Endothelial cell of umbilical vein (primary cell): ENCODE data around the gene FOXB1. TPM values are rescaled to one million over a fixed set of nuclear protein-coding genes. Genes with fewer than 3 reads are reported as not detected.

Source experiments
- BruUV-seq: library from RNA; stranded (reverse); fragments of 400-500 nt; replicated peaks from 2 replicates; lab custom pipeline; 2021; lab: Mats Ljungman, UMichigan
- CTCF ChIA-PET: fragments of 300-600, 350-600 bp; sonication (Branson Sonifier 250); formaldehyde crosslinking; loops from one replicate; lab custom pipeline; 2021; ENCODE audit warnings: antibody characterized with exemption, inconsistent platforms; lab: Charles Lee
- POLR2A ChIA-PET: fragments of 300-600, 350-600 bp; sonication (Branson Sonifier 250); formaldehyde crosslinking; loops from one replicate; lab custom pipeline; 2021; ENCODE audit warnings: antibody characterized with exemption, inconsistent platforms; lab: Charles Lee
- DNase-seq: peaks from one replicate; pipeline ENCODE4 v3.0.0-alpha.2; 2011; ENCODE audit warnings: low read depth, low spot score
- FAIRE-seq: peaks from 2 replicates; lab custom pipeline; 2011; peaks lifted over from hg19 to GRCh38; lab: Jason Lieb, UNC
- H2AFZ ChIP-seq: 2 replicates; pipeline ENCODE4 v1.6.0; 2012; ENCODE audit warnings: low read depth, low read length, control low read depth, inconsistent platforms
- H3K27ac ChIP-seq: 2 replicates; pipeline ENCODE4 v1.5.1; 2011; ENCODE audit warnings: low read depth, mild to moderate bottlenecking, control low read depth, low read length, moderate library complexity; ENCODE audit not compliant: insufficient read depth
- H3K27me3 ChIP-seq, 2 experiments: 2 replicates each; pipeline versions ENCODE4 v1.6.0 to v1.6.1; 2011; ENCODE audit warnings: low read length in 2 of 2, mixed read lengths in 1 of 2; ENCODE audit not compliant: control insufficient read depth in 2 of 2, insufficient read depth in 2 of 2
- H3K36me3 ChIP-seq, 2 experiments: 2 replicates in 1 of 2; 3 replicates in 1 of 2; pipeline ENCODE4 v1.5.1; 2011; ENCODE audit warnings: low read length in 2 of 2, mild to moderate bottlenecking in 1 of 2, moderate library complexity in 1 of 2; ENCODE audit not compliant: control insufficient read depth in 2 of 2, insufficient read depth in 2 of 2; ENCODE audit errors: extremely low read depth in 1 of 2
- H3K4me1 ChIP-seq: 3 replicates; pipeline ENCODE4 v1.5.1; 2011; ENCODE audit warnings: mild to moderate bottlenecking, low read length; ENCODE audit not compliant: control insufficient read depth, insufficient read depth; ENCODE audit errors: extremely low read depth
- H3K4me2 ChIP-seq: 2 replicates; pipeline ENCODE4 v1.6.1; 2011; ENCODE audit warnings: low read length, control low read depth, mixed read lengths; ENCODE audit not compliant: insufficient read depth
- H3K4me3 ChIP-seq, 3 experiments: fragments of 200-600 bp in 1 of 3; sonication (generic), shearing (Covaris generic) in 1 of 3; replicated peaks in 1 of 3; 2 replicates each; pipeline ENCODE4 v1.5.1; 2011 to 2016; ENCODE audit warnings: control low read depth in 3 of 3, low read length in 3 of 3, mild to moderate bottlenecking in 2 of 3, inconsistent platforms in 1 of 3, low read depth in 1 of 3, moderate library complexity in 1 of 3; ENCODE audit not compliant: insufficient read depth in 1 of 3
- H3K79me2 ChIP-seq: 2 replicates; pipeline ENCODE4 v1.6.0; 2012; ENCODE audit warnings: low read length, inconsistent platforms; ENCODE audit not compliant: control insufficient read depth, insufficient read depth
- H3K9ac ChIP-seq: replicated peaks from 2 replicates; pipeline ENCODE3; 2011; ENCODE audit warnings: low read length, control low read depth; ENCODE audit not compliant: insufficient read depth; ENCODE audit errors: extremely low read depth
- H3K9me1 ChIP-seq: replicated peaks from 3 replicates; pipeline ENCODE4 v1.6.0; 2011; ENCODE audit warnings: mild to moderate bottlenecking, low read length; ENCODE audit not compliant: control insufficient read depth, insufficient read depth; ENCODE audit errors: extremely low read depth
- H3K9me3 ChIP-seq: replicated peaks from 2 replicates; pipeline ENCODE4 v1.5.1; 2012; ENCODE audit warnings: low read length, inconsistent platforms; ENCODE audit not compliant: control insufficient read depth, insufficient read depth
- H4K20me1 ChIP-seq: replicated peaks from 2 replicates; pipeline ENCODE3; 2011; ENCODE audit warnings: mild to moderate bottlenecking, low read length; ENCODE audit not compliant: control insufficient read depth, insufficient read depth; ENCODE audit errors: extremely low read depth
- CTCF ChIP-seq, 2 donors: IDR thresholded peaks; 1 replicate in 1 of 2; 2 replicates in 1 of 2; pipeline ENCODE4 v1.5.1; 2011; ENCODE audit warnings: low read length in 2 of 2, mild to moderate bottlenecking in 2 of 2, moderate library complexity in 2 of 2, control low read depth in 1 of 2, inconsistent platforms in 1 of 2, low read depth in 1 of 2; ENCODE audit not compliant: insufficient read depth in 1 of 2; ENCODE audit errors: extremely low read depth in 1 of 2
- EZH2 ChIP-seq: IDR thresholded peaks from 2 replicates; pipeline ENCODE4 v1.6.1; 2012; ENCODE audit warnings: borderline replicate concordance, low read depth, mild to moderate bottlenecking, moderate library complexity, low read length, inconsistent platforms; ENCODE audit not compliant: severe bottlenecking
- FOS ChIP-seq: IDR thresholded peaks from 2 replicates; pipeline ENCODE4 v1.6.1; 2011; ENCODE audit warnings: mild to moderate bottlenecking, low read length, moderate library complexity, borderline replicate concordance; ENCODE audit not compliant: insufficient read depth
- GATA2 ChIP-seq: IDR thresholded peaks from 2 replicates; pipeline ENCODE4 v1.7.0; 2011; ENCODE audit warnings: low read depth, mild to moderate bottlenecking, moderate library complexity, mixed read lengths, low read length; ENCODE audit not compliant: insufficient read length, insufficient read depth
- JUN ChIP-seq: IDR thresholded peaks from 2 replicates; pipeline ENCODE4 v1.6.1; 2011; ENCODE audit warnings: borderline replicate concordance, low read depth; ENCODE audit not compliant: insufficient read length, insufficient read depth
- MAX ChIP-seq: IDR thresholded peaks from 2 replicates; pipeline ENCODE4 v1.6.1; 2011; ENCODE audit not compliant: insufficient read depth, insufficient read length
- MYC ChIP-seq: IDR thresholded peaks from one replicate; pipeline ENCODE4 v1.6.1; 2011; ENCODE audit warnings: mild to moderate bottlenecking, low read depth, low read length
- POLR2A ChIP-seq: IDR thresholded peaks from 2 replicates; pipeline ENCODE4 v1.6.1; 2012; ENCODE audit warnings: low read depth, mild to moderate bottlenecking, control low read depth, low read length
- POLR2AphosphoS5 ChIP-seq: IDR thresholded peaks from 2 replicates; pipeline ENCODE4 v1.6.1; 2012; ENCODE audit warnings: low read depth, mild to moderate bottlenecking, control low read depth, low read length, moderate library complexity; ENCODE audit not compliant: insufficient read depth
- dilution Hi-C: fragments of 300-500 bp; cut with MboI; formaldehyde crosslinking; loops from one replicate; pipeline ENCODE4 v1.15.0; 2019; ENCODE audit warnings: low sequenced_read_pairs; ENCODE audit not compliant: extremely low pct_ligation_motif_present
- intact Hi-C: fragments of 100-400 bp; cut with micrococcal nuclease; formaldehyde crosslinking; loops from one replicate; pipeline ENCODE4 v1.10.0; 2022
- polyA plus RNA-seq, 4 experiments: library from polyadenylated mRNA; depleted of rRNA in 3 of 4; stranded (reverse) in 3 of 4; unstranded in 1 of 4; fragments of >200 nt; gene quantifications; 2 replicates each; pipeline versions ENCODE4 v1.2.1 to v1.2.3, GENCODE V29; 2011 to 2012; ENCODE audit warnings: missing spikeins in 1 of 4
- total RNA-seq: library from RNA; stranded (reverse); gene quantifications from 2 replicates; pipeline ENCODE4 v1.2.3, GENCODE V29; 2021

The FOXB1 gene
- total and polyA plus RNA-seq, 2 donors (not counting 3 experiments of a cell fraction or from before 2014, with no cell fraction given) = not detected

GRCh38 chr15:60054472-60054871 lies 50.4 kb downstream of the FOXB1 start:
- BruUV-seq = no TSS peak
- FAIRE-seq (no peak), DNase-seq (no peak)
- H3K4me2 ChIP-seq = no peak overlapping the region
- TF ChIP-seq MYC (no peak), EZH2 (no peak), GATA2 (no peak), CTCF (IDR thresholded peaks at IDR 0.05; ENCODE audit: extremely low read depth in 1 of 2, insufficient read depth in 1 of 2, low read depth in 1 of 2, low read length in 2 of 2) (no peak), POLR2A (no peak), FOS (no peak), JUN (no peak), POLR2AphosphoS5 (no peak), MAX (no peak)
- peaks cover 0 to 5% of the 10 kb centered on the region in 2 experiments for H3K27me3 ChIP-seq
- no peaks in the 10 kb centered on the region for H3K9me3 ChIP-seq
- no peak overlapping the region for H3K4me3 ChIP-seq
- no peaks in the 10 kb centered on the region for H3K9me1 ChIP-seq
- no peaks in the 10 kb centered on the region for H3K79me2 ChIP-seq
- intact Hi-C loops = no loop called here
- H2AFZ ChIP-seq = no peak overlapping the region
- ChIA-PET CTCF (no interaction called here), POLR2A (no interaction called here)
- no peak overlapping the region for H3K27ac ChIP-seq
- H3K9ac ChIP-seq = no peak overlapping the region
- no peaks in the 10 kb centered on the region for H3K4me1 ChIP-seq
- no peaks in the 10 kb centered on the region for H3K36me3 ChIP-seq
- no peaks in the 10 kb centered on the region for H4K20me1 ChIP-seq
- dilution Hi-C loops = no loop called here
